WERI-Rb-1 (cell line): Measurements from ENCODE around the gene TMEM254.
"Not testable (repeated sequence)": the region's sequence is repeated elsewhere in the genome, so short reads cannot be mapped to it uniquely, and the experiment has no call there.

Experiments
- DNase-seq: peaks from one replicate; pipeline ENCODE4 v3.0.0-alpha.2; 2020
- H3K27ac ChIP-seq: fragments of 250-450 bp; sonication (Bioruptor Pico); 2 replicates; pipeline ENCODE4 v1.5.1; 2020; ENCODE audit warnings: mild to moderate bottlenecking, moderate library complexity
- H3K27me3 ChIP-seq: fragments of 250-450 bp; sonication (Bioruptor Pico); 2 replicates; pipeline ENCODE4 v1.5.1; 2021; ENCODE audit warnings: mild to moderate bottlenecking, low read depth, moderate library complexity; ENCODE audit not compliant: insufficient read depth, severe bottlenecking
- H3K36me3 ChIP-seq: fragments of 250-450 bp; sonication (Bioruptor Pico); 2 replicates; pipeline ENCODE4 v1.5.1; 2020; ENCODE audit warnings: mild to moderate bottlenecking, moderate library complexity
- H3K4me3 ChIP-seq: 2 replicates; pipeline ENCODE4 v1.5.1; 2011; ENCODE audit warnings: low read depth, mild to moderate bottlenecking, control low read depth, low read length
- H3K9me3 ChIP-seq: fragments of 250-450 bp; sonication (Bioruptor Pico); 2 replicates; pipeline ENCODE4 v1.5.1; 2021; ENCODE audit warnings: mild to moderate bottlenecking, moderate library complexity; ENCODE audit not compliant: severe bottlenecking
- TF ChIP-seq, protein P1 (sequence below): IDR thresholded peaks from 2 replicates; pipeline ENCODE4 v1.5.1; 2011; ENCODE audit warnings: low read depth, mild to moderate bottlenecking, control low read depth, inconsistent platforms, low read length

Gene TMEM254

GRCh38 chr10:80041162-80041561 is 37.3 kb upstream of the TMEM254 start:
- DNase-seq, result no peak

DNA sequence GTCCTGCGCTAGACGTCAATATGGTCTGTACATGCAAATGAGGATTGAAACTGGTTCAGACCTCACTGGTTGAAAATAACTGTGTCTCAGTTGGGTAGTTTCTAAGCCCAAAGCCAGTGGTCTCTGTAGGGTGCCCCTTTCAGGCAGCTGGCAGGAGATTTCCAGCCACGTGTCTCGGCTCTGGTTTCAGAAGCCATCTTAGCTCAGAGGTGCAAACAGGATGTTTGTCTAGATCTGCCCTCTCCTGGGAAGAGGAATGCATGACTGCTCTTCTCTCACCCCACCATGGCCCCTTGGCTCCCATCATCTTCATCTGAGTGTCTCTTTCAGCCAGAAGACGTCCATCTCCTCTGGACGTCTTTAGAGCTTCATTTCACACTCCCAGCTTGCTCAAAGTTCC is 33.5 kb upstream of the TMEM254 start:
- not testable (repeated sequence) for DNase-seq, H3K27me3 ChIP-seq, H3K9me3 ChIP-seq, H3K4me3 ChIP-seq, H3K36me3 ChIP-seq, H3K27ac ChIP-seq

More at GRCh38 chr10:80041162-80041561, 37.3 kb upstream of the TMEM254 start:
- Histone ChIP-seq H3K27me3 (no peaks in the 10 kb centered on the region), H3K27ac (no peak overlapping the region), H3K4me3 (no peak overlapping the region), H3K9me3 (no peaks in the 10 kb centered on the region), H3K36me3 (no peaks in the 10 kb centered on the region)
- TF ChIP-seq, protein P1, sequence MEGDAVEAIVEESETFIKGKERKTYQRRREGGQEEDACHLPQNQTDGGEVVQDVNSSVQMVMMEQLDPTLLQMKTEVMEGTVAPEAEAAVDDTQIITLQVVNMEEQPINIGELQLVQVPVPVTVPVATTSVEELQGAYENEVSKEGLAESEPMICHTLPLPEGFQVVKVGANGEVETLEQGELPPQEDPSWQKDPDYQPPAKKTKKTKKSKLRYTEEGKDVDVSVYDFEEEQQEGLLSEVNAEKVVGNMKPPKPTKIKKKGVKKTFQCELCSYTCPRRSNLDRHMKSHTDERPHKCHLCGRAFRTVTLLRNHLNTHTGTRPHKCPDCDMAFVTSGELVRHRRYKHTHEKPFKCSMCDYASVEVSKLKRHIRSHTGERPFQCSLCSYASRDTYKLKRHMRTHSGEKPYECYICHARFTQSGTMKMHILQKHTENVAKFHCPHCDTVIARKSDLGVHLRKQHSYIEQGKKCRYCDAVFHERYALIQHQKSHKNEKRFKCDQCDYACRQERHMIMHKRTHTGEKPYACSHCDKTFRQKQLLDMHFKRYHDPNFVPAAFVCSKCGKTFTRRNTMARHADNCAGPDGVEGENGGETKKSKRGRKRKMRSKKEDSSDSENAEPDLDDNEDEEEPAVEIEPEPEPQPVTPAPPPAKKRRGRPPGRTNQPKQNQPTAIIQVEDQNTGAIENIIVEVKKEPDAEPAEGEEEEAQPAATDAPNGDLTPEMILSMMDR, result no peak

DNA sequence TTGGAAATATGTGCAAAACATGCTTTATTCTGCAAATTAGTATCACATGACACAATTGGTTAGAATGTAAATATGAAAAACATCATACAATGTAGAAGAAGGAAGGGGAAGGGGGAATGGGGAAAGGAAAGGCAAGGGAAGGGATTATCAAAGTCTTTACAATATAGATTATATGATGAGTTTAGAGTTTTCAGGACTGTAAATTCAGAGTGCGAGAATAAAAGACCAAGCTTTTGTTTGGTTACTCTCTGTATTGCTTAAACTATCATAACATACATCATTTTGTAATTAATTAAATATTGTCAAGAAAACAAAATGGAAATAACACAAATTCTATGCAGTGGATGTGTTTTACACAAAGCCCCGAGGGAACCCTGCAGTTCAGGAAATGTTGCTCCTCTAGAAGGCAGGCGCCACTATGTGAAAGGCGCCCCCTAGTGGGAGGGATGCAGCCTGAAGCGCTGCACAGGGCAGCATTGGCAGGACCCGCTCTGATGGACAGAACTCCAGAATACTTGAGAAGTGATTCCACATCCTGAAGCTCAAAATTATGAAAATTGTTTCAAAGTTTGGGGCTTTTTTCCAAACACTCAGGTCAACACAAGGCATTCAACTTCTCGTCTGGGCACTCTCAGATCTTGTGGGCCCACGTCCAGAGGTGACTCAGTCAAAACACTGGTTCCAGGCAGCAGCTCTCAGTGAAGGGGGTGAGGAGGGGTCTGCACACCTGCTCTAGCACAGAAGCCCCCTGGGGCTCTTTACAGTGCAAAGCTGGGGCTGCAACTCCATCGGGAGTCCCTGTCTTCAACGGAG is 31.6 kb upstream of the TMEM254 start:
- Histone ChIP-seq H3K4me3 (no peak overlapping the region), H3K36me3 (no peaks in the 10 kb centered on the region), H3K9me3 (no peaks in the 10 kb centered on the region), H3K27ac (no peak overlapping the region), H3K27me3 (no peaks in the 10 kb centered on the region)
- TF ChIP-seq, protein P1, result peak; percentile 83
- DNase-seq, result peak; percentile 75

DNA sequence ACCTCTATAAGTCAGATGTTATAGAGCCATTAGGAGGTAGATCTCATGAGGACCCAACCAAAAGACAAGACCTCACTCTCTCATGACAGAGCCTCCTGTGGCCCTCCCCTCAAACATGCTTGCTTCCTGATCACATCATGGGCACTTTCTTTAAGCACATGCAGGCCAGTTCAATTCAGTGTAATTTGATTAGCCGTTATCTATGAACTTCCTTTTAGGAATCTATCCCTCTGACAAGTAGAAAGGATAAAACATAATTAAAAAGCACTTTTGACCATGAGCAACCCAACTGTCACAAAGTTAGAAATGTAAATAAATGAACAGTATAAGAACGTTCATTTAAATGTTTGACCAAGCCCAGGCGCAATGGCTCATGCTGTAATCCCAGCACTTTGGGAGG is 27.7 kb upstream of the TMEM254 start:
- Histone ChIP-seq H3K36me3 (no peaks in the 10 kb centered on the region), H3K4me3 (no peak overlapping the region), H3K9me3 (no peaks in the 10 kb centered on the region), H3K27ac (no peak overlapping the region), H3K27me3 (no peaks in the 10 kb centered on the region)
- TF ChIP-seq, protein P1, result no peak
- DNase-seq, result no peak

- no peak for DNase-seq
- no peaks in the 10 kb centered on the region for H3K27me3 ChIP-seq
- H3K9me3 ChIP-seq, result no peaks in the 10 kb centered on the region
- no peak overlapping the region for H3K27ac ChIP-seq
- TF ChIP-seq, protein P1, result no peak
- no peaks in the 10 kb centered on the region for H3K36me3 ChIP-seq
- no peak overlapping the region for H3K4me3 ChIP-seq
Measured at GRCh38 chr10:80051993-80052392, 26.5 kb upstream of the TMEM254 start.

- Histone ChIP-seq H3K36me3 (no peaks in the 10 kb centered on the region), H3K9me3 (no peaks in the 10 kb centered on the region), H3K27ac (no peak overlapping the region), H3K27me3 (no peaks in the 10 kb centered on the region), H3K4me3 (no peak overlapping the region)
- DNase-seq, result no peak
- TF ChIP-seq, protein P1, result no peak
Measured at GRCh38 chr10:80055760-80056159, 22.7 kb upstream of the TMEM254 start.
